BE2C (cell line): ENCODE measurements around the gene ALK.

Experiments used
- DNase-seq: peaks from one replicate; pipeline ENCODE4 v3.0.0-alpha.2; 2020
- H3K27me3 ChIP-seq: fragments of 250-450 bp; sonication (Bioruptor Pico); 2 replicates; pipeline ENCODE4 v1.5.1; 2020; ENCODE audit warnings: mild to moderate bottlenecking
- H3K36me3 ChIP-seq: fragments of 250-450 bp; sonication (Bioruptor Pico); 2 replicates; pipeline ENCODE4 v1.5.1; 2020; ENCODE audit warnings: mild to moderate bottlenecking
- H3K4me1 ChIP-seq: fragments of 250-450 bp; sonication (Bioruptor Pico); 2 replicates; pipeline ENCODE4 v1.5.1; 2020
- H3K4me3 ChIP-seq: 2 replicates; pipeline ENCODE4 v1.5.1; 2011; ENCODE audit warnings: low read depth, low read length
- H3K9me3 ChIP-seq: fragments of 250-450 bp; sonication (Bioruptor Pico); 2 replicates; pipeline ENCODE4 v1.5.1; 2020
- CTCF ChIP-seq: IDR thresholded peaks from 2 replicates; pipeline ENCODE4 v1.5.1; 2012; ENCODE audit warnings: mild to moderate bottlenecking, low read depth, low read length

The ALK gene

GRCh38 chr2:29423061-29423666 lies 498.2 kb downstream of the ALK start:
- H3K9me3 ChIP-seq = no peaks in the 10 kb centered on the region
- H3K4me1 ChIP-seq = no peaks in the 10 kb centered on the region
- no peak for TF ChIP-seq CTCF
- no peak overlapping the region for H3K4me3 ChIP-seq
- H3K27me3 ChIP-seq = no peaks in the 10 kb centered on the region
- H3K36me3 ChIP-seq = no peaks in the 10 kb centered on the region
- DNase-seq = no peak

- DNase-seq = no peak
- Histone ChIP-seq H3K4me3 (no peak overlapping the region), H3K27me3 (no peaks in the 10 kb centered on the region), H3K36me3 (no peaks in the 10 kb centered on the region), H3K4me1 (no peaks in the 10 kb centered on the region), H3K9me3 (no peaks in the 10 kb centered on the region)
- TF ChIP-seq CTCF = no peak
Measured at GRCh38 chr2:29420999-29421782, 500.2 kb downstream of the ALK start.

GRCh38 chr2:29420464-29420863 lies 500.9 kb downstream of the ALK start:
- Histone ChIP-seq H3K27me3 (no peaks in the 10 kb centered on the region), H3K4me1 (no peaks in the 10 kb centered on the region), H3K4me3 (no peak overlapping the region), H3K9me3 (no peaks in the 10 kb centered on the region), H3K36me3 (no peaks in the 10 kb centered on the region)
- no peak for DNase-seq
- no peak for TF ChIP-seq CTCF

GRCh38 chr2:29417630-29418029 lies 503.8 kb downstream of the ALK start:
- no peaks in the 10 kb centered on the region for H3K27me3 ChIP-seq
- H3K4me1 ChIP-seq = no peaks in the 10 kb centered on the region
- no peak for DNase-seq
- TF ChIP-seq CTCF = no peak
- H3K36me3 ChIP-seq = no peaks in the 10 kb centered on the region
- H3K9me3 ChIP-seq = no peaks in the 10 kb centered on the region
- H3K4me3 ChIP-seq = no peak overlapping the region

- Histone ChIP-seq H3K36me3 (no peaks in the 10 kb centered on the region), H3K27me3 (no peaks in the 10 kb centered on the region), H3K9me3 (no peaks in the 10 kb centered on the region), H3K4me3 (no peak overlapping the region), H3K4me1 (no peaks in the 10 kb centered on the region)
- no peak for TF ChIP-seq CTCF
- no peak for DNase-seq
Measured at GRCh38 chr2:29412197-29412925, 509.0 kb downstream of the ALK start.

GRCh38 chr2:29405707-29406106 lies 515.7 kb downstream of the ALK start:
- Histone ChIP-seq H3K4me3 (no peak overlapping the region), H3K9me3 (no peaks in the 10 kb centered on the region), H3K4me1 (no peaks in the 10 kb centered on the region), H3K36me3 (no peaks in the 10 kb centered on the region), H3K27me3 (no peaks in the 10 kb centered on the region)
- TF ChIP-seq CTCF = no peak
- DNase-seq = no peak
